ENCODE results near the gene CACNA2D1.
"Not testable (repeated sequence)": the region's sequence is repeated elsewhere in the genome, so short reads cannot be mapped to it uniquely, and the experiment has no call there.

The CACNA2D1 gene

GRCh38 chr7:82172017-82172416 lies 271.6 kb downstream of the CACNA2D1 start:
- no peak for DNase-seq (ENCODE audit: low read depth in 2 of 2)

GRCh38 chr7:82167558-82168314 lies 275.8 kb downstream of the CACNA2D1 start:
- DNase-seq (ENCODE audit: low read depth in 2 of 2) = no peak

GRCh38 chr7:82166260-82167015 lies 277.1 kb downstream of the CACNA2D1 start:
- no peak for DNase-seq (ENCODE audit: low read depth in 2 of 2)

GRCh38 chr7:82164813-82165212 lies 278.8 kb downstream of the CACNA2D1 start:
- peak; percentile 78 to 81 for DNase-seq (ENCODE audit: low read depth in 2 of 2)

GRCh38 chr7:82164410-82164809 lies 279.2 kb downstream of the CACNA2D1 start:
- DNase-seq (ENCODE audit: low read depth in 2 of 2) = no peak

- DNase-seq (ENCODE audit: low read depth in 2 of 2) = no peak
Measured at GRCh38 chr7:82163586-82163985, 280.0 kb downstream of the CACNA2D1 start.

GRCh38 chr7:82162289-82162688 lies 281.3 kb downstream of the CACNA2D1 start:
- DNase-seq (ENCODE audit: low read depth in 2 of 2) = no peak

GRCh38 chr7:82158327-82158726 lies 285.2 kb downstream of the CACNA2D1 start:
- no peak for DNase-seq (ENCODE audit: low read depth in 2 of 2)

- no peak for DNase-seq (ENCODE audit: low read depth in 2 of 2)
Measured at GRCh38 chr7:82156893-82157292, 286.7 kb downstream of the CACNA2D1 start.

GRCh38 chr7:82156168-82156567 lies 287.4 kb downstream of the CACNA2D1 start:
- no peak for DNase-seq (ENCODE audit: low read depth in 2 of 2)

- no peak for DNase-seq (ENCODE audit: low read depth in 2 of 2)
Measured at GRCh38 chr7:82154728-82155127, 288.8 kb downstream of the CACNA2D1 start.

GRCh38 chr7:82153776-82154175 lies 289.8 kb downstream of the CACNA2D1 start:
- no peak for DNase-seq (ENCODE audit: low read depth in 2 of 2)

- no peak for DNase-seq (ENCODE audit: low read depth in 2 of 2)
Measured at GRCh38 chr7:82152858-82153257, 290.7 kb downstream of the CACNA2D1 start.

- DNase-seq (ENCODE audit: low read depth in 2 of 2) = no peak
Measured at GRCh38 chr7:82146491-82146890, 297.1 kb downstream of the CACNA2D1 start.

GRCh38 chr7:82142263-82142864 lies 301.2 kb downstream of the CACNA2D1 start:
- DNase-seq (ENCODE audit: low read depth in 2 of 2) = no peak

GRCh38 chr7:82141427-82141826 lies 302.1 kb downstream of the CACNA2D1 start:
- no peak for DNase-seq (ENCODE audit: low read depth in 2 of 2)

GRCh38 chr7:82140608-82141007 lies 303.0 kb downstream of the CACNA2D1 start:
- not testable (repeated sequence) for DNase-seq (ENCODE audit: low read depth in 2 of 2)

- no peak for DNase-seq (ENCODE audit: low read depth in 2 of 2)
Measured at GRCh38 chr7:82131215-82131614, 312.4 kb downstream of the CACNA2D1 start.

- no peak for DNase-seq (ENCODE audit: low read depth in 2 of 2)
Measured at GRCh38 chr7:82129091-82129490, 314.5 kb downstream of the CACNA2D1 start.

GRCh38 chr7:82128546-82128945 lies 315.0 kb downstream of the CACNA2D1 start:
- no peak for DNase-seq (ENCODE audit: low read depth in 2 of 2)

GRCh38 chr7:82126576-82126975 lies 317.0 kb downstream of the CACNA2D1 start:
- DNase-seq (ENCODE audit: low read depth in 2 of 2) = no peak

GRCh38 chr7:82124445-82124844 lies 319.1 kb downstream of the CACNA2D1 start:
- no peak for DNase-seq (ENCODE audit: low read depth in 2 of 2)

GRCh38 chr7:82122275-82122674 lies 321.3 kb downstream of the CACNA2D1 start:
- DNase-seq (ENCODE audit: low read depth in 2 of 2) = no peak

All from fibroblast of skin of left quadriceps (primary cell).